GM18505 (cell line): ENCODE data around the gene ZNF653.

Experiments used
- ATAC-seq: cut with Tn5 transposase; IDR thresholded peaks from one replicate; pipeline ENCODE4 v1.9.1; 2021; ENCODE audit not compliant: unreplicated experiment
- POLR2A ChIP-seq: IDR thresholded peaks from 4 replicates; pipeline ENCODE4 v1.6.1; 2011; ENCODE audit warnings: borderline replicate concordance; ENCODE audit not compliant: insufficient read depth, insufficient read length; ENCODE audit errors: extremely low read depth

Gene ZNF653

GRCh38 chr19:11538232-11539036, 32.8 kb upstream of the ZNF653 start, which contains the start of gene CNN1:
Gene CNN1 (plus strand): TSS chr19:11538851. CDS start chr19:11538928, 77 bp downstream.
- no peak for ATAC-seq
- no peak for TF ChIP-seq POLR2A

GRCh38 chr19:11535792-11536595, 30.4 kb upstream of the ZNF653 start:
- TF ChIP-seq POLR2A: peak; percentile 32
- peak; percentile 71 for ATAC-seq

- ATAC-seq: no peak
- TF ChIP-seq POLR2A: no peak
Observed at GRCh38 chr19:11534948-11535347, 29.3 kb upstream of the ZNF653 start.

GRCh38 chr19:11534538-11534937, 28.9 kb upstream of the ZNF653 start:
- no peak for TF ChIP-seq POLR2A
- no peak for ATAC-seq

- no peak for TF ChIP-seq POLR2A
- ATAC-seq: no peak
Observed at GRCh38 chr19:11530432-11530831, 24.8 kb upstream of the ZNF653 start.

GRCh38 chr19:11528551-11529341, 23.1 kb upstream of the ZNF653 start, which contains the start of gene ECSIT:
Gene ECSIT (minus strand): TSS chr19:11529134. CDS start chr19:11519170, 9,964 bp downstream.
- peak; percentile 74 for TF ChIP-seq POLR2A
- peak; percentile 88 for ATAC-seq

GRCh38 chr19:11519138-11519537, 13.5 kb upstream of the ZNF653 start:
- no peak for ATAC-seq
- TF ChIP-seq POLR2A: no peak

- no peak for ATAC-seq
- no peak for TF ChIP-seq POLR2A
Observed at GRCh38 chr19:11513946-11514345, 8.3 kb upstream of the ZNF653 start.

GRCh38 chr19:11510444-11510843, 4.8 kb upstream of the ZNF653 start:
- no peak for ATAC-seq
- TF ChIP-seq POLR2A: no peak

- TF ChIP-seq POLR2A: no peak
- ATAC-seq: no peak
Observed at GRCh38 chr19:11507370-11508078, 1.9 kb upstream of the ZNF653 start.

GRCh38 chr19:11506967-11507366, 1.3 kb upstream of the ZNF653 start:
- ATAC-seq: no peak
- no peak for TF ChIP-seq POLR2A

GRCh38 chr19:11506101-11506555, 489 bp upstream of the ZNF653 start:
- no peak for TF ChIP-seq POLR2A
- ATAC-seq: peak; percentile 21

GRCh38 chr19:11505032-11505503, 571 bp downstream of the ZNF653 start:
- ATAC-seq: peak; percentile 84
- peak; percentile 1 for TF ChIP-seq POLR2A

GRCh38 chr19:11504502-11505031, 1.1 kb downstream of the ZNF653 start:
- ATAC-seq: no peak

More at GRCh38 chr19:11504502-11505031, 1.1 kb downstream of the ZNF653 start:
- no peak for TF ChIP-seq POLR2A
